H1 (cell line): ENCODE results near the gene ARL10. TPM values are rescaled to one million over a fixed set of nuclear protein-coding genes. Genes with fewer than 3 reads are reported as not detected.

Source experiments
- CTCF ChIA-PET: fragments of 300-600 bp; sonication (Branson Sonifier 250); formaldehyde crosslinking; loops from one replicate; lab custom pipeline; 2021; ENCODE audit not compliant: partially characterized antibody; lab: Charles Lee
- POLR2A ChIA-PET: fragments of 300-600 bp; sonication (Branson Sonifier 250); formaldehyde crosslinking; loops from one replicate; lab custom pipeline; 2021; ENCODE audit warnings: inconsistent platforms; ENCODE audit not compliant: partially characterized antibody; lab: Charles Lee
- DNase-seq, 2 experiments: peaks; one replicate each; pipeline versions ENCODE4 v3.0.0 to v3.0.0-alpha.2; 2010 to 2022; ENCODE audit warnings: low spot score in 2 of 2, low read depth in 1 of 2, mixed read lengths in 1 of 2
- FAIRE-seq: peaks from 2 replicates; lab custom pipeline; 2011; peaks lifted over from hg19 to GRCh38; lab: Jason Lieb, UNC
- H2AFZ ChIP-seq: 2 replicates; pipeline ENCODE4 v1.8.1; 2012; ENCODE audit warnings: low read length, inconsistent platforms
- H2AK5ac ChIP-seq: 2 replicates; pipeline ENCODE4 v1.6.1; 2013; ENCODE audit warnings: low read depth, low read length
- H2BK120ac ChIP-seq: replicated peaks from 2 replicates; pipeline ENCODE3; 2013; ENCODE audit warnings: low read depth, low read length, inconsistent platforms
- H2BK12ac ChIP-seq: 2 replicates; pipeline ENCODE4 v1.6.1; 2013; ENCODE audit warnings: low read depth, low read length
- H2BK15ac ChIP-seq: 2 replicates; pipeline ENCODE4 v1.6.1; 2013; ENCODE audit warnings: low read length
- H2BK20ac ChIP-seq: 2 replicates; pipeline ENCODE4 v1.6.1; 2013; ENCODE audit warnings: low read length
- H2BK5ac ChIP-seq: 2 replicates; pipeline ENCODE4 v1.6.1; 2013; ENCODE audit warnings: low read depth, low read length
- H3K14ac ChIP-seq: 2 replicates; pipeline ENCODE4 v1.6.1; 2013; ENCODE audit warnings: inconsistent platforms; ENCODE audit not compliant: insufficient read length
- H3K18ac ChIP-seq: 2 replicates; pipeline ENCODE4 v1.6.1; 2013; ENCODE audit warnings: low read length; ENCODE audit errors: extremely low read depth
- H3K23ac ChIP-seq: 2 replicates; pipeline ENCODE4 v1.6.1; 2013; ENCODE audit warnings: inconsistent platforms; ENCODE audit not compliant: insufficient read length
- H3K23me2 ChIP-seq: 2 replicates; pipeline ENCODE4 v1.6.1; 2013; ENCODE audit warnings: low read depth, low read length
- H3K27ac ChIP-seq: 2 replicates; pipeline ENCODE4 v1.6.1; 2011; ENCODE audit warnings: low read depth, low read length, inconsistent platforms
- H3K27me3 ChIP-seq, 4 experiments: replicated peaks in 1 of 4; 1 replicate in 1 of 4; 2 replicates in 3 of 4; pipeline versions ENCODE4 v1.6.1 to v1.8.1; 2011 to 2013; ENCODE audit warnings: low read length in 3 of 4, mild to moderate bottlenecking in 3 of 4, inconsistent platforms in 2 of 4, mixed read lengths in 2 of 4, moderate library complexity in 1 of 4; ENCODE audit not compliant: control insufficient read depth in 3 of 4, insufficient read depth in 3 of 4; ENCODE audit errors: extremely low read depth in 1 of 4
- H3K36me3 ChIP-seq, 4 experiments: 2 replicates each; pipeline versions ENCODE4 v1.6.1 to v1.8.1; 2011 to 2013; ENCODE audit warnings: mild to moderate bottlenecking in 4 of 4, low read length in 3 of 4, moderate library complexity in 2 of 4, control low read depth in 1 of 4, inconsistent platforms in 1 of 4; ENCODE audit not compliant: insufficient read depth in 4 of 4, control insufficient read depth in 2 of 4
- H3K4ac ChIP-seq: replicated peaks from 2 replicates; pipeline ENCODE3; 2013; ENCODE audit warnings: low read length, low read depth, mixed read lengths, inconsistent platforms; ENCODE audit not compliant: insufficient read length
- H3K4me1 ChIP-seq, 4 experiments: replicated peaks in 1 of 4; 1 replicate in 1 of 4; 2 replicates in 3 of 4; pipeline versions ENCODE4 v1.6.1 to v1.8.1; 2011 to 2013; ENCODE audit warnings: low read length in 3 of 4, inconsistent platforms in 2 of 4, mixed read lengths in 1 of 4; ENCODE audit not compliant: insufficient read depth in 4 of 4, control insufficient read depth in 3 of 4
- H3K4me2 ChIP-seq, 2 experiments: 2 replicates each; pipeline versions ENCODE4 v1.6.1 to v1.8.1; 2011 to 2013; ENCODE audit warnings: low read depth in 2 of 2, low read length in 2 of 2, control low read depth in 1 of 2, inconsistent platforms in 1 of 2, mild to moderate bottlenecking in 1 of 2; ENCODE audit not compliant: insufficient read depth in 1 of 2
- H3K4me3 ChIP-seq, 4 experiments: fragments of 200-600, 300-600 bp in 1 of 4; sonication (generic), shearing (Covaris generic), sonication (Bioruptor Twin) in 1 of 4; 2 replicates each; pipeline versions ENCODE4 v1.5.1 to v1.8.1; 2011 to 2016; ENCODE audit warnings: low read length in 4 of 4, low read depth in 3 of 4, control low read depth in 2 of 4, inconsistent platforms in 2 of 4, mild to moderate bottlenecking in 2 of 4, mixed read lengths in 1 of 4, moderate library complexity in 1 of 4; ENCODE audit not compliant: insufficient read depth in 2 of 4; ENCODE audit errors: extremely low read depth in 1 of 4
- H3K56ac ChIP-seq: replicated peaks from 2 replicates; pipeline ENCODE3; 2013; ENCODE audit warnings: low read depth, mild to moderate bottlenecking, mixed read lengths, low read length, inconsistent platforms; ENCODE audit not compliant: insufficient read length
- H3K79me1 ChIP-seq: 2 replicates; pipeline ENCODE4 v1.6.1; 2013; ENCODE audit warnings: low read depth, low read length, control low read depth
- H3K79me2 ChIP-seq, 2 experiments: 2 replicates each; pipeline versions ENCODE4 v1.6.1 to v1.8.1; 2012 to 2013; ENCODE audit warnings: low read length in 2 of 2, mild to moderate bottlenecking in 2 of 2, inconsistent platforms in 1 of 2; ENCODE audit not compliant: insufficient read depth in 2 of 2, control insufficient read depth in 1 of 2
- H3K9ac ChIP-seq, 4 experiments: replicated peaks in 1 of 4; 1 replicate in 1 of 4; 2 replicates in 3 of 4; pipeline versions ENCODE4 v1.6.1 to v1.8.1; 2011 to 2013; ENCODE audit warnings: low read depth in 3 of 4, low read length in 3 of 4, control low read depth in 2 of 4, mild to moderate bottlenecking in 2 of 4, moderate library complexity in 2 of 4, inconsistent platforms in 1 of 4; ENCODE audit errors: extremely low read depth in 1 of 4
- H3K9me3 ChIP-seq, 2 experiments: 2 replicates each; pipeline versions ENCODE4 v1.6.1 to v1.8.1; 2012 to 2013; ENCODE audit warnings: mild to moderate bottlenecking in 2 of 2, moderate library complexity in 2 of 2, control low read depth in 1 of 2, inconsistent platforms in 1 of 2, low read depth in 1 of 2, low read length in 1 of 2, mixed read lengths in 1 of 2; ENCODE audit not compliant: insufficient read depth in 2 of 2
- H4K20me1 ChIP-seq, 2 experiments: replicated peaks in 1 of 2; 2 replicates each; pipeline versions ENCODE3 to v1.8.1; 2011 to 2013; ENCODE audit warnings: inconsistent platforms in 2 of 2, low read length in 2 of 2, mild to moderate bottlenecking in 1 of 2; ENCODE audit not compliant: insufficient read depth in 2 of 2, control insufficient read depth in 1 of 2
- H4K5ac ChIP-seq: 2 replicates; pipeline ENCODE4 v1.6.1; 2013; ENCODE audit warnings: low read length, low read depth, mixed read lengths, inconsistent platforms; ENCODE audit not compliant: insufficient read length
- H4K8ac ChIP-seq: 2 replicates; pipeline ENCODE4 v1.8.0; 2013; ENCODE audit warnings: mild to moderate bottlenecking, moderate library complexity, low read length, inconsistent platforms; ENCODE audit not compliant: insufficient read depth; ENCODE audit errors: extremely low read depth
- H4K91ac ChIP-seq: replicated peaks from 2 replicates; pipeline ENCODE3; 2013; ENCODE audit warnings: low read length, mixed read lengths, inconsistent platforms; ENCODE audit not compliant: insufficient read length
- ATF2 ChIP-seq: IDR thresholded peaks from 2 replicates; pipeline ENCODE4 v1.6.1; 2012; ENCODE audit warnings: low read length, inconsistent platforms
- BCL11A ChIP-seq, 2 experiments: IDR thresholded peaks; one replicate each; pipeline ENCODE4 v1.6.1; 2011; ENCODE audit warnings: low read depth in 2 of 2, low read length in 2 of 2, mild to moderate bottlenecking in 2 of 2
- JUND ChIP-seq: IDR thresholded peaks from 2 replicates; pipeline ENCODE4 v1.6.1; 2011; ENCODE audit warnings: mild to moderate bottlenecking, improper control_type of control experiment, low read length
- KDM5A ChIP-seq: fragments of 200-600 bp; IDR thresholded peaks from 2 replicates; pipeline ENCODE4 v1.7.1; 2012; ENCODE audit warnings: mild to moderate bottlenecking, low read length, inconsistent platforms, mixed read lengths
- MAFK ChIP-seq: IDR thresholded peaks from 2 replicates; pipeline ENCODE4 v1.6.1; 2012; ENCODE audit warnings: low read depth, mild to moderate bottlenecking, improper control_type of control experiment, low read length
- POU5F1 ChIP-seq: IDR thresholded peaks from 2 replicates; pipeline ENCODE4 v1.6.1; 2011; ENCODE audit warnings: low read depth, mild to moderate bottlenecking, low read length, moderate library complexity
- SIN3A ChIP-seq, 2 experiments: IDR thresholded peaks in 1 of 2; conservative IDR thresholded peaks in 1 of 2; 2 replicates each; pipeline ENCODE4 v1.6.1; 2011 to 2012; ENCODE audit warnings: low read length in 2 of 2, improper control_type of control experiment in 1 of 2, low read depth in 1 of 2, mild to moderate bottlenecking in 1 of 2
- TAF7 ChIP-seq: optimal IDR thresholded peaks from 2 replicates; pipeline ENCODE3; 2011; ENCODE audit warnings: low read depth, mild to moderate bottlenecking, inconsistent platforms, low read length, moderate library complexity, borderline replicate concordance
- USF2 ChIP-seq: IDR thresholded peaks from 2 replicates; pipeline ENCODE4 v1.6.1; 2011; ENCODE audit warnings: low read length, improper control_type of control experiment
- WGBS, 2 experiments: shearing (Covaris generic) in 1 of 2; methylation state at CpG; one replicate each; pipeline versions ENCODE4 v1.1.6 to v1.1.7; 2013 to 2015; ENCODE audit warnings: low lambda C conversion rate in 2 of 2, mixed read lengths in 2 of 2, inconsistent platforms in 1 of 2, low coverage in 1 of 2, missing lambda C conversion rate in 1 of 2; ENCODE audit not compliant: insufficient replicate concordance in 2 of 2, insufficient coverage in 1 of 2, insufficient read length in 1 of 2; ENCODE audit errors: extremely low coverage in 1 of 2, missing lambda C conversion rate in 1 of 2; 5-methylcytosine and 5-hydroxymethylcytosine counted together
- polyA plus RNA-seq, 7 experiments: library from polyadenylated mRNA; depleted of rRNA in 3 of 7; stranded (reverse) in 5 of 7; unstranded in 2 of 7; fragments of >200 nt in 5 of 7; fragments of 200-250 nt in 2 of 7; gene quantifications; 1 replicate in 5 of 7; 2 replicates in 1 of 7; 4 replicates in 1 of 7; pipeline versions ENCODE4 v1.2.1 to v1.2.3, GENCODE V29; 2011 to 2013; ENCODE audit warnings: missing spikeins in 2 of 7, mixed read lengths in 2 of 7
- total RNA-seq: library from RNA; stranded (reverse); fragmentation: NEBNext Ultra II Directional; extraction: Animal tissue kit (Norgen Biotek cat#: 25700); gene quantifications from 2 replicates; pipeline ENCODE4 v1.2.1, GENCODE V29; 2021

The ARL10 gene
- total and polyA plus RNA-seq, 2 of the 8 experiments (the other 6 are each of a cell fraction or from before 2014, with no cell fraction given) = 3.1 to 7.4 TPM

- no peak overlapping the region for H3K4me2 ChIP-seq
- no peak overlapping the region for H4K5ac ChIP-seq
- no peak overlapping the region for H2BK120ac ChIP-seq
- no peak overlapping the region for H4K8ac ChIP-seq
- no peak overlapping the region for H2BK20ac ChIP-seq
- H3K4me3 ChIP-seq = no peak overlapping the region
- H2AFZ ChIP-seq = no peak overlapping the region
- no peaks in the 10 kb centered on the region for H3K4me1 ChIP-seq
- no peak overlapping the region for H3K18ac ChIP-seq
- no peaks in the 10 kb centered on the region for H3K79me2 ChIP-seq
- H3K36me3 ChIP-seq = peaks cover 0 to 6% (median 3%) of the 10 kb centered on the region in 4 experiments; a peak in 2 of 8 replicates
- H3K9me3 ChIP-seq = no peaks in the 10 kb centered on the region
- no peak overlapping the region for H2BK5ac ChIP-seq
- H3K79me1 ChIP-seq = no peaks in the 10 kb centered on the region
- H3K23ac ChIP-seq = no peak overlapping the region
- H3K23me2 ChIP-seq = peaks cover 3% of the 10 kb centered on the region; the same call in 1 of the 2 replicates
- H3K27ac ChIP-seq = no peak overlapping the region
- H2AK5ac ChIP-seq = no peak overlapping the region
- POLR2A ChIA-PET = interaction anchor here (5.0 to 10.1 kb wide), 2 partner anchors 12 kb away, joined by 15 to 93 read pairs; partner anchors contain the start of genes HIGD2A, KIAA1191 and NOP16
- H3K4ac ChIP-seq = no peak overlapping the region
- no peak overlapping the region for H2BK15ac ChIP-seq
- FAIRE-seq (no peak), DNase-seq (no peak)
- peaks cover 0 to 3% of the 10 kb centered on the region in 2 experiments for H4K20me1 ChIP-seq
- 89% methylated on average over 7 of the region's 7 CpGs; no CpG with 5 or more reads in 1 of the 2 experiments for WGBS, 2 experiments
- H3K27me3 ChIP-seq = no peaks in the 10 kb centered on the region
- H2BK12ac ChIP-seq = no peak overlapping the region
- H3K56ac ChIP-seq = no peak overlapping the region
- H3K14ac ChIP-seq = no peak overlapping the region
- no peak for TF ChIP-seq BCL11A (IDR thresholded peaks at IDR 0.05; ENCODE audit: low read depth in 2 of 2, low read length in 2 of 2)
- no peak for TF ChIP-seq POU5F1
- TF ChIP-seq KDM5A = no peak
- TF ChIP-seq MAFK = no peak
- no peak for TF ChIP-seq ATF2
- no peak for TF ChIP-seq SIN3A (conservative IDR thresholded peaks at IDR 0.05 in 1 of 2, IDR thresholded peaks at IDR 0.05 in 1 of 2; ENCODE audit: low read depth in 1 of 2, low read length in 2 of 2)
- no peak for TF ChIP-seq USF2
- no peak for TF ChIP-seq JUND
- no peak for TF ChIP-seq TAF7
- CTCF ChIA-PET = interaction anchor here (1.1 kb wide), 1 partner anchor 643 kb away, joined by 4 read pairs; no protein-coding TSS in a partner anchor
- no peak overlapping the region for H3K9ac ChIP-seq
- H4K91ac ChIP-seq = no peak overlapping the region
Measured at GRCh38 chr5:176373100-176373818, 8.0 kb downstream of the ARL10 start.
